GM18867 (cell line): ENCODE data around the gene SPINK2.

Experiments used
- ATAC-seq: cut with Tn5 transposase; IDR thresholded peaks from one replicate; pipeline ENCODE4 v1.9.1; 2021; ENCODE audit warnings: mild to moderate bottlenecking, moderate library complexity; ENCODE audit not compliant: unreplicated experiment

Gene SPINK2

DNA sequence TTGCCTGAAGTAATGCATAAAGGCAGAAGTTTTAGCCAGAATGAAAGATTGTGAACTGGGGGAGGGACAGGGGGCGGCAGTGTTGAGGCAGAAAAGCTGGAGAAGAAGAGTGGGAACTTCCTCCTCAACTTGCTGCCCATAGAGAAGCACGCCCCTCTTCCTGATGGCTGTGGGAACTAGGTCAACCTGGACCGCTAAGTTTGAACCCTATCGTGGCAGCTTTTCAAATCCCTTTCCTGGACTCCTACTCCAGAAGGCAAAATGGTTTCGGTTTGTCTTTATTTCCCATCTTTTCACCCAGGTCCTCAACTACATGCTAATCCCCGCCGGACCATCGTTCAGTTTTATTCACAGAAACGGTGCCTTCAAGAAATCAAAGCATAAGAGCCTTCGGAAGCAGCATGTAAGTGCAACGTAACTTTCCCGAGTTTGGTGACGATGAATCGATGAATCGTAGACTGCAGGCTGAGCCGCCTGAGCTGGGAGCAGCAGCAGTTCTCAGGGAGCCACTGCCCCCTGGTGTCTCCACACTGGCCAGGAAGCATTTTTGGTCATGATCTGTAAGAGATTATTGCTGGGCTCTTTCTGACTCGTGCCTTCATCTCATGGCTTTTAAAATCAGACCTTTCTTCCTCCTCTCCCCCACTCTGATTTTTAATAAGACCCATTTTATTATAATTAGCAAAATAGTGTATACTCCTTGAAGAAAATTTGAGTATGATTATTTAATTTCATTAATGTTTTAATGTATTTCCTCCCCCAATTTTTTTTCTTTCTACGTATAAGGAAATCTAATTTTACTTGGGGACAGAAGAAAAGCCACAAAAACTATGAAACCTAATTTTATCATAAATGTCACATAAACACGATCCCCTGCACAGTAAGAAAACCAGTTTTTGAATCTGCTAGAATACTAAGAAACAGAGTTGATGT, 21.4 kb downstream of the SPINK2 start:
- peak; percentile 96 for ATAC-seq

DNA sequence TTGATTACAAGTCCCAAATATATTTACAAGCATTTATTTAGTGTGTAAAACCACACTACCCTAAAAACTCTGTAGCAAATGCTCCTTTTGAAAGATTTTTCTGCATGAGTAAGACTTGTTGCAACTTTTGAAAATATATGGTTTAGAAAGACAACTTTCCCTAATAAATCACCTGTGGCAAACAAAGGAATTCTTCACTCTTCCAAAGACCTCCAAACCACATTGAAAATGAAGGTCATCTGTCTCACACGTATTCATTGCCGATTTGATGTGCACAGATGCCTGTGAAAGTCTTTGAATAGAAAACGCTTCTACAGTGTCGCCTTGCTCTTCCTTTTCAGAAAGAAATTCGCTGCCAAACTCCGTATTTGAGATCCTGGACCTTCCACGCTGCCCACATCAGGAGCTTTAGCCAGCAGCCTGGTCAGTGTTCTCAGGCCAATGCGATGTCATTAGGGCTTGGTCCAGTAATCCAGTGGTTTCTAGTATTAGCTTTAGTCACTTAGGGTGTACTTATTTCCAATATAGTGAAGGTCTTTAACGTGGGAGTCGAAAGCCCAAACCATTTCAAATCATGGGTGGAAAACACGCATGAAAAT, 22.2 kb downstream of the SPINK2 start:
- no peak for ATAC-seq

DNA sequence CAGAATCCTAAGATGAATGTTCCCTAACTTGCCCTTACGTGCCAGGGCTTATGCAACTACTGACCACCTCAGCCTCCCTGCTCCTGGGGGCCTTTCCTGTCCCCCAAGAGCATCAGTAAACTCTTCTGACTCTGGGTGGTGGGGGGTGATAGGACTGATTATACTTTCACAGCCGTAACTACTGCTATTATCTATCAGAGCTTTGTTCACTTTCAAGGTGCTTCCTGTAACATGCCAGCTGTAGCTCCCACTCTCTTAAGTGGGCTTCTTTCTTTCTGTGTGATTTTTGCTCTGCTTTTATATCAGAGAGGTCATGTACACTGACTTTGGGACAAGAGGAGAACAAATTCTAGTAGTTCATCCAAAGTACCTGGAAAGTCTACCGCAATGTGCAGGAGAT, 25.3 kb downstream of the SPINK2 start:
- no peak for ATAC-seq

GRCh38 chr4:56791316-56791715, 30.2 kb downstream of the SPINK2 start:
- peak; percentile 89 for ATAC-seq

DNA sequence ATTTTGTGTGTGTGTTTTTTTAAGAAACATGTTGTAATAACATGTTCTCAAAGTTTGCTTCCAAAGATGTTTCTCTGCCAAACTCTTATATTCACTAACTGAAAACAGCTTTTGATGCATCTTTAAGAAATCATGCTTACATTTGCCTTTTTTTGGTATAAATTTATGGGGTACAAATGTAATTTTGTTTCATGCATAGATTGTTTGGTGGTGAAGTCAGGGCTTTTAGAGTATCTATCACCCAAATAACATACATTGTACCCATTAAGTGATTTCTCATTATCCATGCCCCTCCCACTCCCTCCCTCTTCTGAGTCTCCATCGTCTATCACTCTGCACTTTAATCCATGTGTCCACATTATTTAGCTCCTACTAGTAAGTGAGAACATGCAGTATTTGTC, 30.8 kb downstream of the SPINK2 start:
- ATAC-seq, result no peak

GRCh38 chr4:56788081-56788480, 33.4 kb downstream of the SPINK2 start:
- ATAC-seq, result no peak

DNA sequence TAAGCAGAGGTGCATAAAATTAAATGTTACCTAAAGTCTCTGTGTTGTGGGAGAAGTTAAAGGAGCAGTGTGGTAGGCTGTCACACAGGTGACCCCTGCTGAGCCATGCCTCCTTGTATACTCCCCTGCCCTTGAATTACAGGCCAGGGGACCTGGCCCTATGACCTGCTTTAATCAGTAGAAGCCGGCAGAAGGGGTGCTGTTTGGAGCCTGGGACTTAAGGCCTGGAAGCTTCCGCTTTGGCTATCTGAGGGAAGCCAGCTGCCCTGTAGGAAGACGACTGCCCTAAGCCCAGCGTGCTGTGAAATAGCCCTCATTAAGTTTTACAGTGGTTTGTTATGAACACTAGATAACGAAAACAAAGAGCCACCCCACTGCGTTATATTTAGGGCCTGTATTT, 34.1 kb downstream of the SPINK2 start:
- ATAC-seq, result no peak

GRCh38 chr4:56786955-56787354, 34.5 kb downstream of the SPINK2 start:
- ATAC-seq, result no peak

DNA sequence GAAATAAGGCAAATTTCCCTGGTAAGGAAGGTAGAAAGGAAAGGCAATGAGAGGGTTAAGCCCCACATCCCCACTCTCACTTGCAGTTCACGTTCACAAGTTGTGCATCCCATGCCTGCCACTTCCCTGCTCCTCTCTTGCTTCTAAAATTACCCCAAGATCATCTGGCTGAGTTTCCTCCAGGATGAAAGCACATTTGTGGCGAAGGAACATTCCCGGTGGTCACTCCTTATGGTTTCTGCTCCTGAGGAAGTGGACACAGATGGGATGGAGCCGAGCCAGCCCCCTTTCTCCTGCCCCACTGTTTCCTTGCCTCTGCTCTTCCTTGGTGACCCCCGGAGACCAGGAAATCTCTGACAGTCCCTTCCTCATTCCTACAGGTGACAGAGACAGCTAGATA, 37.5 kb downstream of the SPINK2 start:
- ATAC-seq, result no peak

DNA sequence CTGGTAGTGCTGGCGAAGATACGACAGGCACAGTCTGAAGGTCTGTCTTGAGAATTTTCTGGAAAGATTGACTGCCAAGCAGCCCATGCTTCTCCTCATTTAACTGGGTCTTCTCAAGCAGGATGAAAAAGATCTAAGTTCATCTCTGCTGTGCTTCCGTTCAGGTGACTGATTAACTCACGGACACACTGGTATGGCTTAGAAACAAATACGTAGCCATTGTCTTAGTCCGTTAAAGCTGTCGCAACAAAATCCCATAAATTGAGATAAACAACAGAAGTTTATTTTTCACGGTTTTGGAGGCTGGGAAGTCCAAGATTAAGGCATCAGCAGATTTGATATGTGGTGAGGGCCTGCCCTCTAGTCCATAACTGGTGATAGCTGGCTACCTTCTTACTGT, 39.5 kb downstream of the SPINK2 start:
- ATAC-seq, result no peak

DNA sequence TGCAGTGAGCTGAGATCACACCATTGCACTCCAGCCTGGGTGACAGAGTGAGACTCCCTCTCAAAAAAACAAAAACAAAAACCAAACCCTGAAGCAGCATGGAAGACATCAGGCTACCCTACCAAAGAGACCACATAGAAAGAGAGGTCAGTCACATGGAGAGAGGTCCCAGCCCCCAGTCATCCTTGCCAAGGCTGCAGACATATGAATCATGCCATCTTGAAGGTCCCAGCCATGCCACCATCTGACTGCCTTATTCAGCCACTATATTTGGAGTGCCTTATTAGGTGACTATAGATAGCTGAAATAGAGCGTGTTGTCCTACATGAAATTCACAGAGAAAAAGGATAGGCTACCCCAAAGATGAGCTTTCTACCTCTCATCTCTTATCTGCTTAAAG, 48.2 kb downstream of the SPINK2 start:
- no peak for ATAC-seq

DNA sequence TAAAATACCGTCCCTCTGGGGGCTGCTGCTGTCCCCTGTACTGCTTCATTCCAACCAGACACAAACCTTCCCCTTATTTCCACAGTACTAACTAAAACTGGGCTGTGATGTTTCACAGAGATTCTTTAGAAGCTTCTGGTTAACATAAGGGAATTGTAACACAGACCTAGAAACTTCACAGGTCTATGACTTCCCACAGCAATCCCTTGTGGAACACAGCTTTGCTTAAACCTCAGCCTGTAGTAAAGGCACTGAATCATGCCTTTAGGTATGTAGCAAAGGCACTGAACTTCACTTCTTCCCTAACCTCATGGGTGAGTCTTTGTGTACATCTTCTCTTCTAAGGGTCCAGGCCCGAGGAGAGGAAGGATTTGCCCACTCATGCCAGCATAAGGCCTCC, 49.4 kb downstream of the SPINK2 start:
- no peak for ATAC-seq

DNA sequence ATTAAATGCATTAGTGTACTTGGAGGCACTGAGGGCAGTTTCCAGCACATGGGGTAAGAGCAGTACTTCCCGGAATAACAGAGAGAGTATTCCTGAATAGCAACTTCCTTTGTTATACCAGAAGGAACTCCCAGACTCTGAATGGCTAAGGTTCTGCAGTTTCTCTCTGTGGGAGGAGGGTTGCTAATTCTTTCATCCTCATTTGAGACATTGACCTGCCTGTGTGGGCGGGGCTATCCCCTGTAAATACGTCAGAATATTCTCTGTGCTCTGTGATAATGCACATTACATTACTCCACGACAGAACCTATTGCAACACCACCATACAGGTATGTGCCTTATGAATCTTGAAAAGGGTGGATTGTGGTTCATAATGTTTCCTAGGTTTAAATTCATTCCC, 52.7 kb downstream of the SPINK2 start:
- no peak for ATAC-seq

DNA sequence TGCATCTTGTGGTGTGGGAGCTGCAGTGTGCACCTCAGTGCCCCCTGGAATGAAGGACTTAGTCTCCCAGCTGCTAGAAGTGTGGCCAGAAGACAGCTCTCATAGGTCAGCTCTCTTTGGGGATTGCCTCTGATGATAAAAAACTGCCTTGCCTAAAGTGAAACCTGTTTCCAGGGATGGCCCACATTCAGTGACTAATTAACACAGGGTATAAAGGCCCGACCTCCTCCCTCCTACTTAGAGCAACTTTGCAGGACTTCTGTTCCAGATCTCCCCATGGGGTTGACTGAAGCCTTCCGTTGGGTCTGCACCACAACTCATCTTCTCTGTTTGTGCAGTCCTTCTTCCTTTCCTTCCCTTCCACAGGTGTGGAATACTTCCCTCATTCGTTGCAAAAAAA, 53.2 kb downstream of the SPINK2 start:
- no peak for ATAC-seq

- ATAC-seq, result no peak
These were observed 53.9 kb downstream of the SPINK2 start for GRCh38 chr4:56767567-56767966.

DNA sequence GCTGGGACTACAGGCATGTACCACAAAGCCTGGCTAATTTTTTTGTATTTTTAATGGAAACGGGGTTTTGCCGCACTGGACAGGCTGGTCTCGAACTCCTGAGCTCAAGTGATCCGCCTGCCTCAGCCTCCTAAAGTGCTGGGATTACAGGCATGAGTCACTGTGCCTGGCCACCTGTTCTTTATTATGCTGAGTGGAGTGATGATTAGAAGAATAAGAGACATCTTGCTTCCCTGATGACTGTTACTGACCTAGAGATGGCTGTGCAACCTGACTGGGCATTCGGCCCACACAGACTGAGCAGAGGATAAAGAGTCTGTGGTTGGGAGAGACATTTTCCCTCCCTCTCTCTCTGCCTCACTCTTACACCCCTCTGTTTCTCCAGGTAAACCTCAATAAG, 56.7 kb downstream of the SPINK2 start:
- ATAC-seq, result no peak

GRCh38 chr4:56764223-56764622, 57.3 kb downstream of the SPINK2 start:
- no peak for ATAC-seq

DNA sequence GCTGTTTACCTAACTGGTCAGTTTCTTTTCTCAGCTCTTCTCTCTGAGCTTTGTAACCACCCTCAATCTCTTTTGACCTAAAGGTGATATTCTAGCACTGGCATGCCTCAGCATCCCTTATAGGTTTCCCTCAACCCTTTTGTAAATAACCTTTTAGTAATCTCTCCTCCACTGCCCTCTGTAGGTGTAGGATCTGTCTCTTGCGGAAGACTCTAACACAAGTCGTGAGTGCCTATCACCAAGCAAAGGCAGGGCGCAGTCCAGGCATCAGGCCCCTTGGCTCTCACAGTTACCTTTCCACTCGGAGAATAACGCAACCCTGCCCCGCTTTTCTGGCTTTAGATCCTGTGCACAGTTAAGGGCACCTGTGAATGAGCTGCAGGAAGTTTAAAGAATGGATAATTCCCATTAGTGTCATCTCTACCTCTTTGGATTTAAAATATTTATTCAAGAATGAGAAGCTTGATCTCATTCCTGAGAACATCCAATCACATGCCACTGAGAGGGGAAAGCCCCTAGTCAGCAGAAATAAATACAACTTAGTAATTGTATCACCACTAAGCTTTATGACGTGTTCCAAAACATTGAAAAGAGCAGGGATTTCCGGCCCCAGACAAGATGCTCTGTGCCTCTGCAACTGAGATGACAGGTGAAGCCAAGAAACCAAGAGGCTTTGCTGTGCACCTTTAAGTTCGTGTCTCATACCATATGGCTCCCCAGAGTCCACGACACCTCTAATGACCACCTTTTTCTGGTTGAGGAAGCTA, 58.8 kb downstream of the SPINK2 start:
- peak; percentile 35 for ATAC-seq

DNA sequence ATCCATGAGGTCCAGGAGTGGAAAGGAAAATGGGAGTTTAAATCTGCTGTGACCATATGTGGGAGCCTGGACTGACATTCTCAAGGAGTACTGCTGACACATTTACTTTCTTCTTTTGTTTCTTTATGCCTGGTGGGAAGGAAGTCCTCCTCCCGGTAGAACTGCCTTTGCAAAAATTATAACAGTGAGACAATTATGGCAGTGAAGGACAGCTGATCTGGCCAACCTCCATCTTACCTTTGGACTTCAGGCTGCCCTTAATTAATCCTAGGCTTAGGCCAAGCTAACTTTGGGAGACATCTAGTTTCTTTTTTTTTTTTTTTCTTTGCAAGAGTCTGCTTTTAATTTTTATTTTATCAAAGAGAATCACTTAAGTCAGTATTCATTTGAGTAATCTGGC, 61.3 kb downstream of the SPINK2 start:
- ATAC-seq, result no peak
